Measurements from ENCODE around the gene KCNJ15.

Gene KCNJ15

GRCh38 chr21:38351176-38351959 lies 94.6 kb downstream of the KCNJ15 start:
- DNase-seq (ENCODE audit: low read depth): no peak
- no peak overlapping the region for H3K4me3 ChIP-seq (ENCODE audit: low read depth, low read length)
- no peak for TF ChIP-seq CTCF (IDR thresholded peaks at IDR 0.05; ENCODE audit: low read depth, low read length, missing control alignments)

- TF ChIP-seq CTCF (IDR thresholded peaks at IDR 0.05; ENCODE audit: low read depth, low read length, missing control alignments): no peak
- DNase-seq (ENCODE audit: low read depth): no peak
Measured at GRCh38 chr21:38351961-38352521, 95.2 kb downstream of the KCNJ15 start.

GRCh38 chr21:38352536-38353219 lies 95.9 kb downstream of the KCNJ15 start:
- TF ChIP-seq CTCF (IDR thresholded peaks at IDR 0.05; ENCODE audit: low read depth, low read length, missing control alignments): peak; percentile 59
- DNase-seq (ENCODE audit: low read depth): no peak
- H3K4me3 ChIP-seq (ENCODE audit: low read depth, low read length): no peak overlapping the region

More at GRCh38 chr21:38351961-38352521, 95.2 kb downstream of the KCNJ15 start:
- H3K4me3 ChIP-seq (ENCODE audit: low read depth, low read length): no peak overlapping the region

- no peak for TF ChIP-seq CTCF (IDR thresholded peaks at IDR 0.05; ENCODE audit: low read depth, low read length, missing control alignments)
- no peak overlapping the region for H3K4me3 ChIP-seq (ENCODE audit: low read depth, low read length)
- DNase-seq (ENCODE audit: low read depth): no peak
Measured at GRCh38 chr21:38354231-38354630, 97.4 kb downstream of the KCNJ15 start.

- TF ChIP-seq CTCF (IDR thresholded peaks at IDR 0.05; ENCODE audit: low read depth, low read length, missing control alignments): no peak
- no peak overlapping the region for H3K4me3 ChIP-seq (ENCODE audit: low read depth, low read length)
- DNase-seq (ENCODE audit: low read depth): no peak
Measured at GRCh38 chr21:38354746-38355145, 98.0 kb downstream of the KCNJ15 start.

- H3K4me3 ChIP-seq (ENCODE audit: low read depth, low read length): no peak overlapping the region
- no peak for DNase-seq (ENCODE audit: low read depth)
- no peak for TF ChIP-seq CTCF (IDR thresholded peaks at IDR 0.05; ENCODE audit: low read depth, low read length, missing control alignments)
Measured at GRCh38 chr21:38355353-38355752, 98.6 kb downstream of the KCNJ15 start.

All from GM12864 (cell line).